Measurements from ENCODE around the gene FARS2.

DNA sequence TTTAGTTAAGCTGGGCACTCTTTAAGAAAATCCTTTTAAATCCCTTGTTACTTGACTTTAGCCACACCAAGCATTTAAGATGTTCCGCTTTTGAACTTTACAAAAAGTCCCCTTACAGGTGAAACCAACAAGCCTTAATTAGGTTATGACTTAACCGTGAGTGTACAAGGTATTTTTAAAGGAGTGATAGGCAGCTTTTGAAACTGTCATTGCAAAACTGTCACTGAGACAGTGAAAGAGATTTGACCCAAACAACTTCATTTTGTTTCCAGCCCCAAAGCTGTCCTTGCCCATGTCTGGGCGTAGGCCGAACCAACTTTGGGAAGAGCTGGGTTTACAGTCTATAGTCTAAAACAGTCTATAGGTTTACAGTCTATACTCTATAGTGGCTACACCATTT lies 305.4 kb downstream of the FARS2 start:
- no peak for TF ChIP-seq POLR2A (IDR thresholded peaks at IDR 0.05; ENCODE audit: low read length)
- TF ChIP-seq GATA1 (IDR thresholded peaks at IDR 0.05; ENCODE audit: low read depth, low read length): no peak
